NCI-H2227 (cell line): ENCODE measurements around the gene MPIG6B.

Source experiments
- DNase-seq: peaks from one replicate; lab custom pipeline; 2025; ENCODE audit not compliant: unreplicated experiment; lab: John Stamatoyannopoulos, UW

The MPIG6B gene

DNA sequence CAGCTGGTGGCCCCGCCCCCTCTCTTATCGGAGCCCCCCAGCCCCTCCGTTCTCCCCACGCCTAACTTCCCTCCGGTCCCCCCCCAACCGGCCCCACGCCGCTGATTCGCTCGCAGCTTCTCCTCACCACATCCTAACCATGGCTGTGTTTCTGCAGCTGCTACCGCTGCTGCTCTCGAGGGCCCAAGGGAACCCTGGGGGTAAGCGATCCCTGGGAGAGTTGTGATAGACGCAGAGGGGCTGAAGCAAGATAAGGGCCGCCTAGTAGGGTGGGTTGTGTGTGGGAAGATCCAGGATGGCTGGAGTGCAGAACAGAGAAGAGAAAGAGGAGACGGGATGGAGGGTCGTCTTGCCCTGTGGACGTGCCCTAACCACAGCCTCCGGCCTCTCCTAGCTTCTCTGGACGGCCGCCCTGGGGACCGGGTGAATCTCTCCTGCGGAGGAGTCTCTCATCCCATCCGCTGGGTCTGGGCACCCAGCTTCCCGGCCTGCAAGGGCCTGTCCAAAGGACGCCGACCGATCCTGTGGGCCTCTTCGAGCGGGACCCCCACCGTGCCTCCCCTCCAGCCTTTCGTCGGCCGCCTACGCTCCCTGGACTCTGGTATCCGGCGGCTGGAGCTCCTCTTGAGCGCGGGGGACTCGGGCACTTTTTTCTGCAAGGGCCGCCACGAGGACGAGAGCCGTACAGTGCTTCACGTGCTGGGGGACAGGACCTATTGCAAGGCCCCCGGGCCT is at the start of gene MPIG6B:
MPIG6B (plus strand) TSS at position 129 of the 735 bp plus-strand sequence; CDS start at position 140, 11 bp downstream.
- no peak for DNase-seq

- no peak for DNase-seq
Observed at GRCh38 chr6:31676322-31676903, 46.8 kb upstream of the MPIG6B start.

GRCh38 chr6:31676904-31677303 is 46.3 kb upstream of the MPIG6B start:
- DNase-seq, result no peak

GRCh38 chr6:31677955-31678354 is 45.2 kb upstream of the MPIG6B start:
- no peak for DNase-seq

DNA sequence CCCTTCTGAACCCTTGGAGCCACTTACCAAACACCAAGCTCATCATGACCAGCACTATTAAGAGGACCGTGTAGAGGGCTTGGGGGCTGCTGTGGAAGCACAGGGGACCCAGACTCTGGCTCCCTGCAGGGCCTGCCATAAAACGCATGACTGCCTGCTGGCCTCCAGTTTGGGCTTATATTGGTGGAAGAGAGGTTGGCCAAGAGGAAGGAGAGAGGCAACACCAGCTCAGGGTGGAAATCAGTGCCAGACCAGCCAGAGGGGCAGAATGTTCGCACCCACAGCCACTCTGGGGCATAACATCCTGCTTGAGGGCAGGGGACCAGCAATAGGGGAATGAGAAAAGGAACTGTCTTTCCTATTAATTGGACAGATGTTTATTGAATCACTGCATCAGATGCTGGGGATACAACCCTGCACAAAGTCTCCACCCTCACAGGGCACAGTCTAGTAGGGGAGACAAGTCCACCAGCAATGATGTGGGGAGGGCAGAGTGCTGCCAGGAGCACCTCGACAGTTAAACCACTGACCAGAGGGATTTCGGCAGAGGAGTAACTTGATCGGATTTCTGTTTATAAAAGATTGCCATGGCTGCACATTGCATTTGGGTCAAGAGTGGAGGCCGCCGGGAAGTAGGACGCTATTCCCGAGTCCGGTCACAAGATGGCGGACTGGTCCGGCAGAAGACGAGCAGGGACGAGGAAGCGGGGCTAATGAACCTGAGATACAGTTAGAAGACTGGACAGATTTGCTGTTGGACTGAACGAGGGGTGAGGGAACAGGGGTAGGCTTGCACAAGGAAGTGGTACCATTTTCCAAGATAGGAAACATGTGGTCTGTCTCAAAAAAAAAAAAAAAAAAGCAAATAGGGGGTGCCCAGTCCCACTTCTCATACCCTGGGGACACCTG is 42.7 kb upstream of the MPIG6B start, which contains the start of gene LY6G5C:
LY6G5C (minus strand) TSS at position 842 of the 909 bp plus-strand sequence; CDS start at position 148, 694 bp downstream.
- peak; percentile 83 for DNase-seq

- DNase-seq, result peak; percentile 61
Observed at GRCh38 chr6:31681135-31681671, 42.0 kb upstream of the MPIG6B start.

GRCh38 chr6:31683591-31683990 is 39.6 kb upstream of the MPIG6B start:
- DNase-seq, result peak; percentile 45

- DNase-seq, result no peak
Observed at GRCh38 chr6:31686483-31686882, 36.7 kb upstream of the MPIG6B start.

GRCh38 chr6:31687321-31687720 is 35.9 kb upstream of the MPIG6B start:
- DNase-seq, result no peak

- no peak for DNase-seq
Observed at GRCh38 chr6:31687860-31688693, 35.1 kb upstream of the MPIG6B start.

GRCh38 chr6:31689249-31690110 is 33.7 kb upstream of the MPIG6B start:
- no peak for DNase-seq

DNA sequence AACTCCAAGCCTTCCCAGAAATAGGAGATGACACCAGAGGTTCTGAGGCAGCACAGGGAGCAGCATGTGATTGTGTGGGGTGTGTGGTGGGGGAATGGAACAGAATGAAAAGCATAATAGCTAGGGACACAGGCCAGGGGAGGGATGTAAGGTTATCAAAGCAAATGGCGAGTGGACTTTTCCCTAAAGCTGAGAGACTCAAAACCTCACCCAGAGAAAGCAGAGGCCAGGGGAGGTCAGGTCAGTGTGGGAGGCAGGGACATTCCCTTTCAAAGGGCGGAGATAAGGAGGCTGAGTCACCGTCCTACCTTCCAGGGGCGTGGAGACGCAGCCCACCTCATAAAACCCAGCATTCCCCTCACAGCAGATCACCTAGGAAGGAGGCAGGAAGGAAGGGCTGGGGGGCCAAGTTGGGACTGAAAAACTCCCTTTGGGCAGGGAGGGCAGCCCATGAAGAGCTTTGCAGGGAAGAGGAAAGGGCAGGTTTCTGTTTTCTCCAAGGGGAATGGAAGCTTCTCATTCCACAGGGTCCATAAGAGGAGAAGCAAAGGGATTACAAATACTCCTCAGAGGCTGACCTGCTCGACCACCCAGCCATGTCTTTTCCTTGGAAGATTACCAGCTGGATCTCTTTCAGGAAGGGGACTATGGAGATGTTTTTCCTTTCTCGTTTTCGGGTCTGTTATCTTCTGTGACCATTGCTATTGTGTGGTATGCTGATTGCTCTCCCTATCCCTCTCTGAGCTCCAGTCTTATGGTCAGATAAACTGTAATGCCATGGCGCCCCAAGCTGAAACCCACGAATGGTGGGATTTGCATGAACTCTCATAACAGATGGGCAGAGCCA is 32.7 kb upstream of the MPIG6B start:
- no peak for DNase-seq

GRCh38 chr6:31691078-31691463 is 32.1 kb upstream of the MPIG6B start:
- no peak for DNase-seq

GRCh38 chr6:31691564-31692108 is 31.5 kb upstream of the MPIG6B start:
- DNase-seq, result no peak

DNA sequence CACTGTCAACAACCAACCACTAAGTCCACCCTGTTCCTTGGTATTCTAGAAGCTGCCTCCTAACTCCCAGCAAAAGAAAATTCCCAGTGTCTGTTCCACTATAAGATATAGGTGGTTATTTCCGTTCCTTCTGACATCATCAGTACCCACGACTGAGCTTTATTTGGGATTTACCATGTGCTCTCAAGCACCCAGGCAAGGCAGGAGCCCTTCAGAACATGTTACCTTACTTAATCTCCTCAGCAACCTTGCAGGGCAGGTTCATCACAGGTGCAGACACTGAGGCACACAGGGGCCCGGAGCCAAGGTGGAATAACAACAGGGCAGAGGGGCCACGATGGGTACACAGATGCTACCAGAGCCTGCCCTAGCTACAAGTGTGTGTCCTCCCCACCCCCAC is 30.8 kb upstream of the MPIG6B start:
- no peak for DNase-seq

- no peak for DNase-seq
Observed at GRCh38 chr6:31692886-31693285, 30.3 kb upstream of the MPIG6B start.

- no peak for DNase-seq
Observed at GRCh38 chr6:31693535-31693934, 29.6 kb upstream of the MPIG6B start.

GRCh38 chr6:31697555-31697954 is 25.6 kb upstream of the MPIG6B start:
- DNase-seq, result no peak
